Measurements from ENCODE around the gene MRPL16.

DNA sequence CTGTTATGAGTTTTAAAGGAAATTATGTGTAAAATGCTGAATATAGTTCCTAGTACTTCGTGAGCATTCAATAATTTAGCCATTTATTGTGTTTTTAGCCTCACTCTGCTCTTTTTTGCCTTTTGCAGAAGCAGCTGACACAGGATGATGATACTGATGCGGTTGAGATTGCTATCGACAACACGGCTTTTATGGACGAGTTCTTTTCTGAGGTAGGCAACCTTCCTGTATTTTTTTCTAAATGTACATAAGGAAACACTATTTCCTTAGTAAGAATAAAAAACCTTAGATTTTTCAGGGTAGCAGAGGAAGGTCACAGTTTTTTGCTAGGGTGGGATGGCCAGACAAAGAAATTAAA is 37.5 kb downstream of the MRPL16 start:
- TF ChIP-seq, protein P1, sequence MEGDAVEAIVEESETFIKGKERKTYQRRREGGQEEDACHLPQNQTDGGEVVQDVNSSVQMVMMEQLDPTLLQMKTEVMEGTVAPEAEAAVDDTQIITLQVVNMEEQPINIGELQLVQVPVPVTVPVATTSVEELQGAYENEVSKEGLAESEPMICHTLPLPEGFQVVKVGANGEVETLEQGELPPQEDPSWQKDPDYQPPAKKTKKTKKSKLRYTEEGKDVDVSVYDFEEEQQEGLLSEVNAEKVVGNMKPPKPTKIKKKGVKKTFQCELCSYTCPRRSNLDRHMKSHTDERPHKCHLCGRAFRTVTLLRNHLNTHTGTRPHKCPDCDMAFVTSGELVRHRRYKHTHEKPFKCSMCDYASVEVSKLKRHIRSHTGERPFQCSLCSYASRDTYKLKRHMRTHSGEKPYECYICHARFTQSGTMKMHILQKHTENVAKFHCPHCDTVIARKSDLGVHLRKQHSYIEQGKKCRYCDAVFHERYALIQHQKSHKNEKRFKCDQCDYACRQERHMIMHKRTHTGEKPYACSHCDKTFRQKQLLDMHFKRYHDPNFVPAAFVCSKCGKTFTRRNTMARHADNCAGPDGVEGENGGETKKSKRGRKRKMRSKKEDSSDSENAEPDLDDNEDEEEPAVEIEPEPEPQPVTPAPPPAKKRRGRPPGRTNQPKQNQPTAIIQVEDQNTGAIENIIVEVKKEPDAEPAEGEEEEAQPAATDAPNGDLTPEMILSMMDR (conservative IDR thresholded peaks at IDR 0.05; ENCODE audit: low read depth in 2 of 2), result no peak
- TF ChIP-seq ZNF331 (CRISPR knock-in tag; IDR thresholded peaks at IDR 0.05; ENCODE audit: low read depth) (no peak), POLR2AphosphoS5 (IDR thresholded peaks at IDR 0.05; ENCODE audit: low read depth) (no peak), EZH2 (IDR thresholded peaks at IDR 0.05; ENCODE audit: low read depth, unreplicated experiment) (no peak), NANOG (IDR thresholded peaks at IDR 0.05; ENCODE audit: borderline replicate concordance) (no peak), JUNB (IDR thresholded peaks at IDR 0.05; ENCODE audit: unreplicated experiment) (no peak), EZH2phosphoT487 (IDR thresholded peaks at IDR 0.05; ENCODE audit: unreplicated experiment) (no peak)
- TF ChIP-seq, protein P2, sequence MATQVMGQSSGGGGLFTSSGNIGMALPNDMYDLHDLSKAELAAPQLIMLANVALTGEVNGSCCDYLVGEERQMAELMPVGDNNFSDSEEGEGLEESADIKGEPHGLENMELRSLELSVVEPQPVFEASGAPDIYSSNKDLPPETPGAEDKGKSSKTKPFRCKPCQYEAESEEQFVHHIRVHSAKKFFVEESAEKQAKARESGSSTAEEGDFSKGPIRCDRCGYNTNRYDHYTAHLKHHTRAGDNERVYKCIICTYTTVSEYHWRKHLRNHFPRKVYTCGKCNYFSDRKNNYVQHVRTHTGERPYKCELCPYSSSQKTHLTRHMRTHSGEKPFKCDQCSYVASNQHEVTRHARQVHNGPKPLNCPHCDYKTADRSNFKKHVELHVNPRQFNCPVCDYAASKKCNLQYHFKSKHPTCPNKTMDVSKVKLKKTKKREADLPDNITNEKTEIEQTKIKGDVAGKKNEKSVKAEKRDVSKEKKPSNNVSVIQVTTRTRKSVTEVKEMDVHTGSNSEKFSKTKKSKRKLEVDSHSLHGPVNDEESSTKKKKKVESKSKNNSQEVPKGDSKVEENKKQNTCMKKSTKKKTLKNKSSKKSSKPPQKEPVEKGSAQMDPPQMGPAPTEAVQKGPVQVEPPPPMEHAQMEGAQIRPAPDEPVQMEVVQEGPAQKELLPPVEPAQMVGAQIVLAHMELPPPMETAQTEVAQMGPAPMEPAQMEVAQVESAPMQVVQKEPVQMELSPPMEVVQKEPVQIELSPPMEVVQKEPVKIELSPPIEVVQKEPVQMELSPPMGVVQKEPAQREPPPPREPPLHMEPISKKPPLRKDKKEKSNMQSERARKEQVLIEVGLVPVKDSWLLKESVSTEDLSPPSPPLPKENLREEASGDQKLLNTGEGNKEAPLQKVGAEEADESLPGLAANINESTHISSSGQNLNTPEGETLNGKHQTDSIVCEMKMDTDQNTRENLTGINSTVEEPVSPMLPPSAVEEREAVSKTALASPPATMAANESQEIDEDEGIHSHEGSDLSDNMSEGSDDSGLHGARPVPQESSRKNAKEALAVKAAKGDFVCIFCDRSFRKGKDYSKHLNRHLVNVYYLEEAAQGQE (IDR thresholded peaks at IDR 0.05; ENCODE audit: unreplicated experiment), result no peak
- TF ChIP-seq, protein P3, sequence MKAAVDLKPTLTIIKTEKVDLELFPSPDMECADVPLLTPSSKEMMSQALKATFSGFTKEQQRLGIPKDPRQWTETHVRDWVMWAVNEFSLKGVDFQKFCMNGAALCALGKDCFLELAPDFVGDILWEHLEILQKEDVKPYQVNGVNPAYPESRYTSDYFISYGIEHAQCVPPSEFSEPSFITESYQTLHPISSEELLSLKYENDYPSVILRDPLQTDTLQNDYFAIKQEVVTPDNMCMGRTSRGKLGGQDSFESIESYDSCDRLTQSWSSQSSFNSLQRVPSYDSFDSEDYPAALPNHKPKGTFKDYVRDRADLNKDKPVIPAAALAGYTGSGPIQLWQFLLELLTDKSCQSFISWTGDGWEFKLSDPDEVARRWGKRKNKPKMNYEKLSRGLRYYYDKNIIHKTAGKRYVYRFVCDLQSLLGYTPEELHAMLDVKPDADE (IDR thresholded peaks at IDR 0.05), result no peak

Measured in GM23338 (cell line).